C4-2B (cell line): ENCODE data around the gene HSCB.

Experiments used
- ZFX ChIP-seq: fragments of 450-650 bp; IDR thresholded peaks from 2 replicates; pipeline ENCODE4 v1.6.1; 2017
- TF ChIP-seq, protein P1 (sequence below): fragments of 450-650 bp; conservative IDR thresholded peaks from 2 replicates; pipeline ENCODE4 v1.5.1; 2017; ENCODE audit warnings: mild to moderate bottlenecking

DNA sequence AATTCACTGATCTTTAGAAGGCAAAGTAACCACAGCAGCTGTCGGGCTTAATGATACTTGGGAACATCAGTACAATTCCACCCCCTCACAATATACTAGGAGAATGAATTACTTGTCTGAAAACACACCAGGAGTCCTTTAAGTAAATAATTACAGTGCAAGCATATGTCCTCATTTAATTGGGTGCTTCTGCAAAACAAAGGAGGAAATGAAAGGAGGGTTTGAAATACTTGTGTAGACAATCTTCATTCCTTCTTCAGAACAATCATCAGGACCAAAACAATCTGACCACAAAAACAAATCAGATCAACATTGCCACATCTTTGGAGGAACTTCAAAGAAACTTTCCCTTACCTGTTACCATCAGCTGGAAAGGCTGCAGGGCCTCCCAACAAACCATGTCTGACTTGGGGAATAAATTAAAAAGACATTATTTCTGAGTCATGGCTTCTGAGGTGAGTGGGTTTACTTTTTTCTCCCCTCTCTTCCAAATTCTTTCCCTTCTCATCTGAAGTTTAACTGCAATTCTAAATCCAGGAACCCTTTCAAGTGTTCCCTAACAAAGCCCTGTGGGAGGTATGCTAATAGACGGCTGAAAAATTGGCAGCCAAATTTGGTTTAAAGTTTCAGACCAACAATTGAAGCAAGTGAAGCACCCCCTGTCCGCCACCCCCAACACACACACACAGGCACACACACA, 18.2 kb downstream of the HSCB start:
- TF ChIP-seq, protein P1, sequence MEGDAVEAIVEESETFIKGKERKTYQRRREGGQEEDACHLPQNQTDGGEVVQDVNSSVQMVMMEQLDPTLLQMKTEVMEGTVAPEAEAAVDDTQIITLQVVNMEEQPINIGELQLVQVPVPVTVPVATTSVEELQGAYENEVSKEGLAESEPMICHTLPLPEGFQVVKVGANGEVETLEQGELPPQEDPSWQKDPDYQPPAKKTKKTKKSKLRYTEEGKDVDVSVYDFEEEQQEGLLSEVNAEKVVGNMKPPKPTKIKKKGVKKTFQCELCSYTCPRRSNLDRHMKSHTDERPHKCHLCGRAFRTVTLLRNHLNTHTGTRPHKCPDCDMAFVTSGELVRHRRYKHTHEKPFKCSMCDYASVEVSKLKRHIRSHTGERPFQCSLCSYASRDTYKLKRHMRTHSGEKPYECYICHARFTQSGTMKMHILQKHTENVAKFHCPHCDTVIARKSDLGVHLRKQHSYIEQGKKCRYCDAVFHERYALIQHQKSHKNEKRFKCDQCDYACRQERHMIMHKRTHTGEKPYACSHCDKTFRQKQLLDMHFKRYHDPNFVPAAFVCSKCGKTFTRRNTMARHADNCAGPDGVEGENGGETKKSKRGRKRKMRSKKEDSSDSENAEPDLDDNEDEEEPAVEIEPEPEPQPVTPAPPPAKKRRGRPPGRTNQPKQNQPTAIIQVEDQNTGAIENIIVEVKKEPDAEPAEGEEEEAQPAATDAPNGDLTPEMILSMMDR: no peak
- TF ChIP-seq ZFX: no peak
